NCI-H1436 treated with DMSO at 0.1 percent for 48 hours (cell line): ENCODE results near the gene TRIM6.
"Not testable (repeated sequence)": the region's sequence is repeated elsewhere in the genome, so short reads cannot be mapped to it uniquely, and the experiment has no call there.

Experiments
- DNase-seq: peaks from one replicate; lab custom pipeline; 2025; lab: John Stamatoyannopoulos, UW

TRIM6 gene

DNA sequence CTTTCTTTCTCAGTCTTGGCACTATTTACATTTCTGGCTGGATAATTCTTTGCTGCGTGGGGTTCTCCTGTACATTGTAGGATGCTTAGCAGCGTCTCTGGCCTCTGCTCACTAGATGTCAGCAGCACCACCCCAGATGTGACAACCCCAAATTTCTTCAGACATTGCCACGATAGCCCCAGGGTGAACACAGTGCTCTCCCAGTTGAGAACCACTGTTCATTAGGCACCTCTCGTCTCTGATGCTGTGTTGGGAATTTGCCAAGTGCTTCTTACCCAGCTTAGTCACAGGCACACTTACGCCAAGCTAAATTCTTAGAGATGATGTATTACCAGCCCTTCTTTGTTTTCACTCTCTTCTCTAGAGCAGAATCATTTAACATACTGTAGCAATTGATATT, 9.4 kb downstream of the TRIM6 start:
- no peak for DNase-seq

DNA sequence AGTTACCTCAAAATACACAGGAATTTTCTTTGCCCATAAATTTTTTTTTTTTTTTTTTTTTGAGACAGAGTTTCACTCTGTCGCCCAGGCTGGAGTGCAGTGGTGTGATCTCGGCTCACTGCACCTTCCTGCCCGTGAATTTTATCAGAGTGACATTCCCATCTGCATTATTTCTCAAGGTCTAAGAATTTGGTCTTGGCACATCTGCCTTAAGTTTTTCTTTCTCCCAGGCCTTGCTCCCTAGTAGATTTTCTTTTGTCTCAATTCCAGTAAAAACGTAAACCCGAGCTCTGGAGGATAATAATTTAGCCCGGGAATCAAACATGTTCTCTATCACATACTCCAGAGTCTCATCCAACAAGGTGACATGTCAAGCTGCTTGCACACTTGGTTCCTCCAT, 12.4 kb downstream of the TRIM6 start:
- no peak for DNase-seq

DNA sequence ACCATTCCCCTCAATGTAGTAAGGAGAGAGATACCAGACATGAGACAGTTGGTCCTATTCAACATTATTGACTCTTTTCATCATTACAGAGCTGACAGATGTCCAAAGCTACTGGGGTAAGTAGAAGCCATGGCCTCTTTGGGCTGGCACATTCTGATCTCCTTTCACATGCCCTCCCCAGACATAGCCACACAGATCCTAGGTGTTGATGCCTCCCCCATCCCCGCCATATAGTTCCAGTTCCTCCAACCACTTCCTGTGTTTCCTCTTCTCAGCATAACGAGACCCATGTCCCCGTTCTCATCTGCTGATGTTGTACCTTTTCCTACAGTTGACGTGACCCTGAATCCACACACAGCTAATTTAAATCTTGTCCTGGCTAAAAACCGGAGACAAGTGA, 14.0 kb downstream of the TRIM6 start:
- no peak for DNase-seq

DNA sequence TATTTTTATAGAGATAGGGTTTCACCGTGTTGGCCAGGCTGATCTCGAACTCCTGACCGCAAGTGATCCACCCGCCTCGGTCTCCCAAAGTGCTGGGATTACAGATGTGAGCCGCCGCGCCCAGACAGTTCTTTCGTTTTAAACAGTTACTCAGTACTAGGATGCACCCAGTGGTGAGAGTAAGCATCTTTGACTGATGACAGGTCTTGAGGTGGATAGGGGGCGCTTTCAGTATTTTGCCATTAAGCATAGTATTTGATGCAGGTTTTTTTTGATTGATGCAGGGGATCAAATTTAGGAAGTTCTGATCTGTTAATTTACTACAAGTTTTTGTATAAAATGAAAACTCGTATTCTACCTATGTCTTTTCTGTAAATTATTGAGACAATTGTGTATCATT, 15.2 kb downstream of the TRIM6 start:
- no peak for DNase-seq

DNA sequence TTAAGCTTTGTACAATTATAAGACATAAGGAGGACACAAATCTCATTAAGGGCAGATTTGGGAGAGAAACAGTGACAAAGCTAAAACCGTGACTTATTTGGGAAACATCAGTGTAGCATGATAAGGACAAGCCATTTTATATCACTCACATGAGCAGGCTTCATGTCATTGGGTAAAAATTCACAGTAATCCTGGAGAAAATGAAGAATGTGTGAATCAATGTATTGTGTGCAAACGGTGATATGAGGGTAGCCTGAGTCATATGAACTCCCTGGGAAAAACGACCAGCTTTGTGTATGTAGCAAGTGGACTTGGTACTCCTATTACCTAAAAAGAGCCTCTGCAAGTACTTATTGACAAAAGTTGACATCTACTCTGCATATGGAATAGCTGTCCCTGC, 22.4 kb downstream of the TRIM6 start:
- DNase-seq = no peak

DNA sequence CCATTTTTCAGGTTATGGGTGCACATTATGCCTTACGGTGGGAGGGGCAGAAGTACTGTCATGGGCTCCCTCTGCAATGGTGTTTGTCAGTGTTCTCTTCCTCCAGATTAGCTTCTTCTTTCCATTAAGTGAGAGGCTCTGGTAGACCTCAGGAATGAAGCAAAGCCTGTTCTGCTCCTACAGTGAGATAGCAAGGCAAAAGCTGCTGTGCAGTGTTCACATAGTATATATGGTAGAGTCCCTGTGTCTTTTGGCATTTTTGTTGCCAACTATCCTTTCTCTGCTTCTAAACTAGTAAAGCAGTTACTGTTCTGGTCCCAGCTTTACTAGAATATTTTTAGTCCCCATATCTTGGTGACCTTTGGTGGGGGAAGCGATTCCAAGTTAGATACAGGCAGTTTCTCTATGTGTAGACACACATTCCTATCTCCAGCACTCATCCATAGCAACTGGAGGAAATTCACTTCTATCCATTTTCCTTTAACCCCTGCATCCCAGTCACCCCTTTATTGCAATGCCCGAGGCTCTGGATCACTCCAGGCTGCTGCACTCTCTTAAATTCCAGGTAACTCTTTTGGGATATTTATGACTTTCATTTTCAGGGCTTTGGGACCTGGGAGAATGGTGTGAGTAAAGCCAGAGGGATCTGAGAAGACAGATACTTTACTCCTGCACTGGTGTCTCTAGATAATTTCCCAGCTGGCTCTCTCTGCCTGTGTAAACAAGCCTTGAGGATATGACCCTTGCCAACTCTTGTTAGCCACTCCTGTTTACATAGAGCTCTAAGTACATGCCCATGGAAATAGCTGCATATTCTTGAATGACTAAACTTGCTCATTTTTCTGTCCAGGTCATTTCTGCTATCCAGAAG, 24.4 kb downstream of the TRIM6 start:
- no peak for DNase-seq

DNA sequence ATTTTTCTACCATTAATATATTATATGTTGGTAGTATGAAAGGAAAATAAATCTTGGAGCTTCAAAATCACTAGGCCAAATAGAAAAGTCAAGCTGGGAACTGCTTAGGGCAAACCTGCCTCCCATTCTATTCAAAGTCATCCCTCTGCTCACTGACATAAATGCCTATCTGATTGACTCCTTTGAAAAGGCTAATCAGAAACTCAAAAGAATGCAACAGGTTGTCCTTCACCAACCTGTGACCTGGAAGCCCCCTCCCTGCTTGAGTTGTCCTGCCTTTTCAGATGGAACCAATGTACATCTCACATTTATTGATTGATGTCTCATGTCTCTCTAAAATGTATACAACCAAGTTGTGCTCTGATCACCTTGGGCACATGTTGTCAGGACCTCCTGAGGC, 25.1 kb downstream of the TRIM6 start:
- DNase-seq = no peak

DNA sequence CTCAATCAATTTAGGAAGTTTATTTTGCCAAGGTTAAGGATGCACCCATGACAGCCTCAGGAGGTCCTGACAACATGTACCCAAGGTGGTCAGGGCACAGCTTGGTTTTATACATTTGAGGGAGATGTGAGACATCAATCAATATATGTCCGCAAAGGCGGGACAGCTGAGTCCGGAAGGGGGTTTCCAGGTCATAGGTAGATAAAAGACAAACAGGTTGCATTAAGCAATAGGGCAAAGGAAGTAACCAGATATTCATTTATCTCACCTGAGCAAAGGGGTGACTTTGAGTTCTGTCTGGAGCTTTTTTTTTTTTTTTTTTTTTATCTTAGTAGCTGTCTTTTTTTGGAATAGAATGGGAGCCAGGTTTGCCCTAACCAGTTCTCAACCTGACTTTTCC, 26.4 kb downstream of the TRIM6 start:
- DNase-seq = no peak

DNA sequence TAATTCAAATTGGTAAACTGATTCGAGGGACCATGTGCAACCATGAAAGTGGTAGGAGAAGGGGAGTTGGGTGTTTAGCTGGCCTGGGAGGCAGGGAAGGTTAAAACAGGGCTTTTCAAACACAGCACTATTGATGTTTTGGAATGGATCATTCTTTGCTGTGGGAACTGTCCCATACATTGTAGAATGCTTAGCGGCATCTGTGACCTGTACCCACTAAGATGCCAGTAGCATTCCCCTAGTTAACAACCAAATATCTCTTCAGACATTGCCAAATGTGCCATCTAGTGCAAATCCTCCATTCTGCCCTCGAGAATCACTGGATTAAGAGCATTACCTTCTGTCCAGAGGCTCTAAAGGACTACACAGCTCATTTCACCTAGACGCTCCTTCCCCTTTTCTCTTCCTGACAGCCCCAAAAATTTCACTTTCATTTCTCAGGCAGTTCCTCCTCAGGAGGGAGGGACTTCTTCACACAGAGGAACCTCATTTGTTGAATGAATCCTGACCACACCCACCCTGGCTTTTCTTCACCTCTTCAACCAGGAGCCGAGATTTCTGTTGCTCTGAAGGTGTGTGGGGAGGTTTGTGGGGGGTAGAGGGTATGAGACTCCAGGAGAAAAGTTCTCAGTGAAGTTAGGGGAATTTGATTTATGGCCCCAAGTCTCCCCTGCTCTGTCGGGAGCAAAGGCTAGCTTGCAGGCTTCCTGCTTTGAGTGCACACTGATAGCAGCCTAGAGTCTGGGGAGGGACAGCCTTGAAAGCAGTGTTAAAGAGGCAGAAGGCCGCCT, 28.2 kb downstream of the TRIM6 start, which contains the start of gene TRIM34:
Gene TRIM34, plus strand, starts transcription at position 513 of the 791 bp plus-strand sequence. CDS start 7,331 bp downstream, outside the sequence.
- no peak for DNase-seq

DNA sequence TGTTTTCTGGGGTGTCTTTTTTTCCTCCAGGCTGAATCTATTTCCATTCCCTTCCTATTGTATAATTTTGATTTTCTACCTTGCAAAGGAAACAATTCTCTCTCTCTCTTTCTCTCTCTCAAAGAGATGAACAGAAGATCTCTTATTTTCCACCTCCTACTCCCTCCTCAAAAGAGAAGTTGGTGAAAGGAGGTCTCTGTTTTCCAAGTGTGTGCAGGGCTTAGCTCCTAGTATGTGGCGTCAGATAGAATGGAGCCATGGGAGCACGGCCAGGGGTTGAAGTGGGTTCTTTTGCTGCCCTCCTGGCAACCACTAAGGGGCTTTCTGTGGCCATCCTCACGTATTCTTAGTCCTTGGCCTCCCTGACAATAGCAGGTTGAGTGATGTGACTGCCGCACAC, 28.8 kb downstream of the TRIM6 start:
- no peak for DNase-seq

DNA sequence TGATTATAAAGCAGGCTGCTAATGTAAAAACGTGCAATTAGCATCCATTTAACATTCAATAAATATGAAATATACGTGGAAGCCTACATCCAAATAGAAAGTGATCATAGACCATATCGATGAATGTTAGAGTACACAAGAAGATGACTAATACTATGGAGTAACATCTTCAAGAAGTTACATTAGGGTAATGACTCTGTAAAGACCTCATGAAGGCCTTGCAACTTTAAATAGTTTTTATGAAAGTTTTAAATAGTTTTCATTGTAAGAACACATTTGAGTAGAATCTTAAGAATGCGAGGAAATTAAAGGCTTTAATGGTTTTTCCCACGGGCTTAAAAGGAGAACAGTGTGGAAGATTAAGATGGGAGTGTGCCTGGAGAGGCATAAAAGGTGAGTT, 29.8 kb downstream of the TRIM6 start:
- DNase-seq = no peak

DNA sequence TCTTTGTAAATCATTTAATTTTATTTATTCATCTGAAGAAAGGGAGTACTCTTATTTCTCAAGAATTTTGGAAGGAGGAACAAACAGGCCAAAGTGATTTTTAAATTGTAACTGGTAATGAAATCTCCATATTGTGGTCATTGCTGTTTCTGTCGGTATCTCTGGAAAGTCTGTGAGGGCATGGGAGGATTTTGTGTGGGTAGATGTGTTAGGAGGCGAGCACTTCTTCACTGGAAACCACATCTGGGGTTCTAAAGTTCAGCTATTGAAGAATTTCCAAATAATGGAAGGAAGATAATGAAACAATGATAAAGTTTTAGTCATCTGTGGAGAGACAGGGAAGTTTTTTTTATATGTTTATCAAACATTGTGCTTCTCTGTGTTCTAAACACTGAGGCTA, 35.0 kb downstream of the TRIM6 start:
- no peak for DNase-seq

DNA sequence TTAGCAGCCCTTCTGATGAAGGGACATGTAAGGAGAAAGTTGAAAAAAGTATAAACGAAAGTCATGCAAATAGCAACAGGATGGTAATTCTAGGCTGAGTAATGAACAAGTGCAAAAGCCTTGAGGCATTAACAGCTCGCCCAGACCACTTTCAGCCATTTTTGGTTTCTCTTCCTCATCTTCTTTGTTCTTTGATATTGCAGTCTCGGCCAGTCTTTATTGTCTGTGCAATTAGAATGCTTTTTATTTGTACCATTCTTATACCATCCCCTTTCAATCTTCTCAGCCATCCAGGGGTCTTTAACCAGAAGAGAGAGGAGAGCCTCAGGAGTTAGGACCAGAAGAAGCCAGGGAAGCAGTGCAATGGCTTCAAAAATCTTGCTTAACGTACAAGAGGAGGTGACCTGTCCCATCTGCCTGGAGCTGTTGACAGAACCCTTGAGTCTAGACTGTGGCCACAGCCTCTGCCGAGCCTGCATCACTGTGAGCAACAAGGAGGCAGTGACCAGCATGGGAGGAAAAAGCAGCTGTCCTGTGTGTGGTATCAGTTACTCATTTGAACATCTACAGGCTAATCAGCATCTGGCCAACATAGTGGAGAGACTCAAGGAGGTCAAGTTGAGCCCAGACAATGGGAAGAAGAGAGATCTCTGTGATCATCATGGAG, 35.7 kb downstream of the TRIM6 start:
- DNase-seq = no peak

DNA sequence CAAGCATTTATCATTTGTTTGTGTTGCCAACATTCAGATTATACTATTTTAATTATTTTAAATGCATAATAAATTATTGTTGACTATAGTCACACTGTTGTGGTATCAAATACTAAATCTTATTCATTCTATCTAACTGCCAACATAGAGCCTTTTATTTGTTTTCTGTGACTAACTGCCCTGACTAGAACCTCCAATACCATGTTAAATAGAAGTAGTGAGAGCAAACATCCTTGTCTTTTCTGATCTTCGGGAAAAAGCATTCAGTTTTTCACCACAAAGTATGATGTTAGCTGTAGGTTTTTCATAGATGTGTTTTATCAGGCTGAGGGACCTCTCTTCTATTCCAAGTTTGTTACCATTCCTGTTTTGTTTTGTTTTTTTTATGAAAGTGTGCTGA, 43.5 kb downstream of the TRIM6 start:
- no peak for DNase-seq

DNA sequence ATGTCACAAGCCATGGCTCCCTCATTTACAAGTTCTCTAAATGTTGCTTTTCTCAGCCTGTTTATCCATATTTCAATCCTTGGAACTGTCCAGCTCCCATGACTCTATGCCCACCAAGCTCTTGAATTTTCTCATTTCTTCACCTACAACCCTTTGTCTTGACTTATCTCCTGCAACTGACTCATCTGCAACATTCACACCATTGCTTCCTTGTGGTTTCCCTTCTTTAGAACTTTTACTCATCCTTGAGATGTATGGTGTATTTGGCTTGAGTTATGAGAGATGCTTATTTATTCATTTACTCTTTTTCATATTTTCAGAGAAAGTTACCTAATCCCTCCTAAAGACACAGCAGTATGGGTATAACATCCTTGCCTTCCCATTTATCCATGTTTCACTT, 47.1 kb downstream of the TRIM6 start:
- no peak for DNase-seq

DNA sequence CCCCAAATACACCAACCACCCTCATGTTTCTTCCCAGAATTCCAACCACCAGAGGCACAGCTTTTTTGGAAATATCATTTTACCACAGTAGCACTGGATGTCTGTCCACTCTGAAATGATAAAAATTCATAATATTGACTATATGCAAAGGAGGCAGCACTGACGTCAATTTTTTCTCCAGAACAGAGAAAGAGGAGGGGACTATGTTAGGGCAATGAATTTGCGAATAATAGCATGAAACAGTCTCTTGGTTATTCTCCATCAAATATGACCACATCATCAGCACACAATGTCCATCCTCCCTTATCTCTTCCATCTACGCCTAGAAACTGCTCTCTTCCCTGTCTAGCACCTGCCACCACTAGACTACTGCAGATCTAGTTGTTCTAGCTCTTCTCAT, 49.7 kb downstream of the TRIM6 start:
- no peak for DNase-seq

DNA sequence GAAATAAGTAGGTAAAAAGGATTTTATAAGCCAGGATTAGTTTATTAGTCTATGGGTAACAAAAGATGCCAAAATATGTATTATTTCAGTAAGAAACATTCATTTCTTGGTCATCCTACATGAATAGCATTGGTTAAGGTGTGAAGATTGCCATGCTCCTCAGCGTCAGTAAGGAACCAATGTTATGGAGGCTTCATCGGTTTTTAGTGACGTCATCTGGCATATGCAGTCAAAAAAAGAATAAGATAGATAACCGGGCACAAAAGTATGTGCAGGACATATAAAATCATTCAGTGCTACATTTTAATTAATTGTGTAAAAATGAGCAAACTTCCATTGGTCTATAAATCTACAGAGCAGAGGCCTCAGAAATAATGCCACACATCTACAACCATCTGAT, 59.0 kb downstream of the TRIM6 start:
- DNase-seq = no peak

DNA sequence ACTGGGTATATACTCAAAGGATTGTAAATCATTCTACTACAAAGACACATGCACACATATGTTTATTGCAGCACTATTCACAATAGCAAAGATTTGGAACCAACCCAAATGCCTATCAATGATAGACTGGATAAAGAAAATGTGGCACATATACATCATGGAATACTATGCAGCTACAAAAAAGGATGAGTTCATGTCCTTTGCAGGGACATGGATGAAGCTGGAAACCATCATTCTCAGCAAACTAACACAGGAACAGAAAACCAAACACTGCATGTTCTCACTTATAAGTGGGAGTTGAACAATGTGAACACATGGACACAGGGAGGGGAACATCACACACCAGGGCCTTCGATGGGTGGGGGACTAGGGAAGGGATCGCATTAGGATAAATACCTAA, 60.5 kb downstream of the TRIM6 start:
- not testable (repeated sequence) for DNase-seq

DNA sequence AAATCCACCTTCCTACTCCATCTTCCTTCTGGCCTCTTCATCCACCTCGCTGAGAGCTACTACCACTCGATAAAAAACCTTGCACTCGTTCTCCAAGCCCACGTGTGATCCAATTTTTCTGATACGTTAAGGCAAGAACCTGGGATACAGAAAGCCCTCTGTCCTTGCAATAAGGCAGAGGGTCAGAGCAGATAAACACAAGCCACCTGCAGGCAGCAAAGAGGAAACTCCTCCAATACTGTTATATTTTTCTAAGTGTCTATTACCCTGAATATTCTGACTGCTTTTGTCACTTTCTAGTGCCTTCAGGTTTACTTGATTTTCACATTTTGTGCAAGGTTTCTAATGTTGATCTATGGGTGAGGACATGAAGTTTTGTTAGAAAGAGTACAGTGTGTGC, 61.9 kb downstream of the TRIM6 start:
- no peak for DNase-seq
